Upper lobe of left lung (tissue), 6 donors: ENCODE results near the gene TMBIM4. TPM values are rescaled to one million over a fixed set of nuclear protein-coding genes. Genes with fewer than 3 reads are reported as not detected.

Experiments used
- ATAC-seq, 2 donors: fragments of 200-7000 bp; cut with Tn5 transposase; one replicate each; pipeline ENCODE4 v1.9.1; 2022; ENCODE audit warnings: mild to moderate bottlenecking in 2 of 2, moderate library complexity in 2 of 2; ENCODE audit not compliant: low FRiP score in 2 of 2
- DNase-seq, 2 donors: peaks; one replicate each; pipeline ENCODE4 v3.0.0-alpha.2; 2019 to 2020
- H3K27ac ChIP-seq, 4 donors: fragments of 200-600 bp; sonication (generic); one replicate each; pipeline ENCODE4 v1.5.1; 2016 to 2019
- H3K27me3 ChIP-seq, 4 donors: fragments of 200-600 bp; sonication (generic); one replicate each; pipeline ENCODE4 v1.5.1; 2017 to 2019
- H3K36me3 ChIP-seq, 4 donors: fragments of 200-600 bp; sonication (generic); one replicate each; pipeline ENCODE4 v1.5.1; 2016 to 2019
- H3K4me1 ChIP-seq, 4 donors: fragments of 200-600 bp; sonication (generic); one replicate each; pipeline ENCODE4 v1.5.1; 2018 to 2019
- H3K4me3 ChIP-seq, 4 donors: fragments of 200-600 bp; sonication (generic); one replicate each; pipeline ENCODE4 v1.5.1; 2017 to 2019; ENCODE audit warnings: mild to moderate bottlenecking in 2 of 4, moderate library complexity in 1 of 4
- H3K9me3 ChIP-seq, 4 donors: fragments of 200-600 bp; sonication (generic); one replicate each; pipeline ENCODE4 v1.5.1; 2018 to 2019
- EP300 ChIP-seq, 4 donors: sonication (generic); formaldehyde crosslinking; IDR thresholded peaks; one replicate each; pipeline ENCODE4 v1.5.1; 2017; ENCODE audit warnings: antibody characterized with exemption in 4 of 4, control low read depth in 2 of 4
- POLR2A ChIP-seq, 4 donors: fragments of 450-650 bp; IDR thresholded peaks; one replicate each; pipeline ENCODE4 v1.5.1; 2016 to 2017; ENCODE audit warnings: antibody characterized with exemption in 4 of 4, mild to moderate bottlenecking in 2 of 4
- POLR2AphosphoS5 ChIP-seq, 2 donors: sonication (generic); formaldehyde crosslinking; IDR thresholded peaks; one replicate each; pipeline ENCODE4 v1.5.1; 2017; ENCODE audit warnings: antibody characterized with exemption in 2 of 2
- WGBS, 2 donors: methylation state at CpG; one replicate each; pipeline ENCODE4 v1.1.5; 2017 to 2018; 5-methylcytosine and 5-hydroxymethylcytosine counted together
- total RNA-seq, 6 donors: library from RNA; depleted of rRNA in 4 of 6; stranded (reverse); fragments of >200 nt in 4 of 6; gene quantifications; one replicate each; pipeline versions ENCODE4 v1.1.0 to v1.2.1, GENCODE V29; 2016 to 2021
- TF ChIP-seq, protein P1 (sequence below), 6 experiments: fragments of 450-650 bp in 4 of 6; fragments of 200-600 bp in 2 of 6; sonication (generic) in 2 of 6; IDR thresholded peaks; one replicate each; pipeline ENCODE4 v1.5.1; 2016 to 2019; ENCODE audit warnings: antibody characterized with exemption in 6 of 6
- donor health status: DM: no; HTN: no; CAD: no; lungs with moderate emphysema.
- donor health status: DM: no; HTN: yes; CAD: no; lungs with severe emphysema.

The TMBIM4 gene
- total RNA-seq, 6 donors from 2014 or later: 19.9 to 168 (median 114) TPM

DNA sequence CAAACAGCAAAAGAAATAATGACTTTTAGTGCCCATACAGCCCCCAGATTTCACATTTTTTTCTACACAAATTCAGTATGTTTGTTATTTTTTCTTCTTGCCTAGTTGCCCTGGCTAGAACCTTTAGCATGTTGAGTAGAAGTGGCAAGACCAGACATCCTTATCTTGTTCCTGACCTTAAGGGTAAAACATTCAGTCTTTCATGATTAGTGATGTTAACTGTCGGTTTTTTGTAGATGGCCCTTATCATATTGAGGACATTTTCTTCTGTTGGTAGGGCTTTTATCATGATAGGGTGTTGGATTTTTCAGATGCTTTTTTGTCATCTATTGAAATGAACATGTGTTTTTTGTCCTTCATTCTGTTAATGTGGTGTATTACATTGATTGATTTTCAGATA lies 36.3 kb upstream of the TMBIM4 start:
- no peaks in the 10 kb centered on the region for H3K9me3 ChIP-seq
- TF ChIP-seq POLR2AphosphoS5 (IDR thresholded peaks at IDR 0.05): no peak
- TF ChIP-seq POLR2A (IDR thresholded peaks at IDR 0.05): no peak
- TF ChIP-seq, protein P1, sequence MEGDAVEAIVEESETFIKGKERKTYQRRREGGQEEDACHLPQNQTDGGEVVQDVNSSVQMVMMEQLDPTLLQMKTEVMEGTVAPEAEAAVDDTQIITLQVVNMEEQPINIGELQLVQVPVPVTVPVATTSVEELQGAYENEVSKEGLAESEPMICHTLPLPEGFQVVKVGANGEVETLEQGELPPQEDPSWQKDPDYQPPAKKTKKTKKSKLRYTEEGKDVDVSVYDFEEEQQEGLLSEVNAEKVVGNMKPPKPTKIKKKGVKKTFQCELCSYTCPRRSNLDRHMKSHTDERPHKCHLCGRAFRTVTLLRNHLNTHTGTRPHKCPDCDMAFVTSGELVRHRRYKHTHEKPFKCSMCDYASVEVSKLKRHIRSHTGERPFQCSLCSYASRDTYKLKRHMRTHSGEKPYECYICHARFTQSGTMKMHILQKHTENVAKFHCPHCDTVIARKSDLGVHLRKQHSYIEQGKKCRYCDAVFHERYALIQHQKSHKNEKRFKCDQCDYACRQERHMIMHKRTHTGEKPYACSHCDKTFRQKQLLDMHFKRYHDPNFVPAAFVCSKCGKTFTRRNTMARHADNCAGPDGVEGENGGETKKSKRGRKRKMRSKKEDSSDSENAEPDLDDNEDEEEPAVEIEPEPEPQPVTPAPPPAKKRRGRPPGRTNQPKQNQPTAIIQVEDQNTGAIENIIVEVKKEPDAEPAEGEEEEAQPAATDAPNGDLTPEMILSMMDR (IDR thresholded peaks at IDR 0.05): no peak
- H3K27me3 ChIP-seq: no peaks in the 10 kb centered on the region
- H3K27ac ChIP-seq: no peak overlapping the region
- DNase-seq (no peak), ATAC-seq (no peak)
- H3K36me3 ChIP-seq: peaks cover 0 to 12% (median 0%) of the 10 kb centered on the region in 4 donors
- WGBS, 2 donors: 80 to 100% methylated on average over 1 of the region's 1 CpG
- peaks cover 0 to 5% (median 2%) of the 10 kb centered on the region in 4 donors for H3K4me1 ChIP-seq
- no peak overlapping the region for H3K4me3 ChIP-seq

DNA sequence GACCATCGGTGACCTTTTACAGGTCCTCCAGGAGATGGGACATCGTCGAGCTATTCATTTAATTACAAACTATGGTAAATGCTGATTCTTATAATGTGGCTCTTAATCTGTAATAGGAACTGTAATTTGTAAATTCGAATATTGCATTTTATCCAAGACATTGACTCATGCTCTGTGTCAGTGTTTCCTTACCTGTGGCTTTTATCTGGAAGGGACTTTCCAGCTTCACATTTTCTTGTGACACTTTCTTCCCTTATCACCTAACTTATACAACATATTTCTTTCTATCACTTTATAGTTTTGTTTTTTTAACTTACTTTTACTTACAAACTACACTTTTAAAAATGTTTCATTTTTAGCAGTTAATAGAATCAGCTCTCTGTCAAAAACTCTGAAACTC lies 34.0 kb upstream of the TMBIM4 start:
- TF ChIP-seq POLR2AphosphoS5 (IDR thresholded peaks at IDR 0.05): no peak
- TF ChIP-seq POLR2A (IDR thresholded peaks at IDR 0.05): no peak
- no peak for TF ChIP-seq EP300 (IDR thresholded peaks at IDR 0.05)
- TF ChIP-seq, protein P1 (IDR thresholded peaks at IDR 0.05): no peak
- no peak for ATAC-seq
- DNase-seq: no peak
- H3K27me3 ChIP-seq: no peaks in the 10 kb centered on the region
- peaks cover 0 to 3% (median under 1%) of the 10 kb centered on the region in 4 donors for H3K4me1 ChIP-seq
- peaks cover 0 to 5% (median 0%) of the 10 kb centered on the region in 4 donors for H3K9me3 ChIP-seq
- H3K27ac ChIP-seq: no peak overlapping the region
- H3K36me3 ChIP-seq: peaks cover 0 to 7% (median 0%) of the 10 kb centered on the region in 4 donors
- 80 to 81% methylated on average over 4 of the region's 4 CpGs for WGBS, 2 donors
- H3K4me3 ChIP-seq: no peak overlapping the region

DNA sequence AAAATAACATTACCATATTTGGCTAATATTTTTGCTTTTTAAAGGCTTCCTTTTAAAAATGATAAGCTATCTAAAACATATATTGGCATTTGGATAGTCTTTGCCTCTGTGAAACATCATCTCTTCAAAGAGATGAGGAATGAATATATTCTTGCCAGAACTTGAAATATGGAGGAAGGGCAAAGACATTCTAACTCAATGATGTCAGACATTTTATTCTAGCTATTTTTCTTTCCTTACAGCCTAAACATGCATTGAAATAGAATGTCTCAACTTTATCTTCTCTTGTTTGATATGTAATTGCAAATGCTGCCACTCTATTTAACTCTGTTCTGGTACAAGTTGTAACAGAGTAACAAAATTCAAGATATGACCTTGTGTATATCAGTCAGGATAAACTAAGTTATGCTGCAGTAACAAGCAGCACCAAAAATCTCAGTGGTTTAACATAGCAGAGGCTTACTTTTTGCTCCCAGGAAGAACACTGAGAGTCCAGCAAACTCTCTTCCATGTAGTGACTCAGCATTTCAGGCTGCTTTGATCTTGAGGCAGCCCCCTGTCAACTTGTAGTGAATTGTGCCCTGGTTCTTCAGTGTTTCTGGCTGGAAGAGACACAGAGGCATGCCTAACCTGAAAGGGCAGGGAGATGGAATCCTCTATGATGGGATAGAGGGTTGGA lies 30.2 kb upstream of the TMBIM4 start:
- ATAC-seq (no peak), DNase-seq (no peak)
- TF ChIP-seq, protein P1 (IDR thresholded peaks at IDR 0.05): no peak
- TF ChIP-seq POLR2AphosphoS5 (IDR thresholded peaks at IDR 0.05) (no peak), POLR2A (IDR thresholded peaks at IDR 0.05) (no peak), EP300 (IDR thresholded peaks at IDR 0.05) (no peak)
- peaks cover 0 to 4% (median 0%) of the 10 kb centered on the region in 4 donors for H3K36me3 ChIP-seq
- no peak overlapping the region for H3K4me3 ChIP-seq
- H3K27ac ChIP-seq: no peak overlapping the region
- H3K27me3 ChIP-seq: no peaks in the 10 kb centered on the region
- peaks cover 0 to 5% (median 0%) of the 10 kb centered on the region in 4 donors for H3K9me3 ChIP-seq
- H3K4me1 ChIP-seq: peaks cover 31 to 38% (median 34%) of the 10 kb centered on the region in 4 donors

DNA sequence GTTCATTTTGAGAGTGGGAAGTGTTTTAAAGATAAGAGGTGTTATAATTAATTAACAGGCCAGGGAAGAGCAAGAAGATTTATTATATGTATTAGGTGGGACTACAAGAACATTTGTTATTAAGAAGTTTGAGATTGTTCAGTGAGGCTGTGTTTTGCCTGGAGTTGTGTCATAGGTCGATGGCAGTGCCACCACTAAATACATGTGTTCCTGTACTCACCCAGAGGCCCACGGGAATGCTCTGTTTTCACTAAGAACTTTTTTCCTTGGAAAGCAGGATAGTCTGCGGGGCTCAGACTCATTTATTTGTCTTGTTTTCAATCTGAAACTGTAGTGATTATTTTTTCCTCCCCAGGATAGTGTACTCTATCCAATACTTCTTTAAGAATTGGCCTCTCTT lies 29.3 kb upstream of the TMBIM4 start:
- Histone ChIP-seq H3K4me1 (peaks cover 35 to 39% (median 37%) of the 10 kb centered on the region in 4 donors), H3K27me3 (no peaks in the 10 kb centered on the region), H3K4me3 (no peak overlapping the region), H3K36me3 (peaks cover 0 to 7% (median 3%) of the 10 kb centered on the region in 4 donors), H3K27ac (no peak overlapping the region), H3K9me3 (peaks cover 0 to 5% (median 0%) of the 10 kb centered on the region in 4 donors)
- TF ChIP-seq EP300 (IDR thresholded peaks at IDR 0.05) (no peak), POLR2AphosphoS5 (IDR thresholded peaks at IDR 0.05) (no peak), POLR2A (IDR thresholded peaks at IDR 0.05) (no peak)
- TF ChIP-seq, protein P1 (IDR thresholded peaks at IDR 0.05): no peak
- 80 to 88% methylated on average over 3 of the region's 3 CpGs for WGBS, 2 donors
- ATAC-seq (no peak), DNase-seq (no peak)

DNA sequence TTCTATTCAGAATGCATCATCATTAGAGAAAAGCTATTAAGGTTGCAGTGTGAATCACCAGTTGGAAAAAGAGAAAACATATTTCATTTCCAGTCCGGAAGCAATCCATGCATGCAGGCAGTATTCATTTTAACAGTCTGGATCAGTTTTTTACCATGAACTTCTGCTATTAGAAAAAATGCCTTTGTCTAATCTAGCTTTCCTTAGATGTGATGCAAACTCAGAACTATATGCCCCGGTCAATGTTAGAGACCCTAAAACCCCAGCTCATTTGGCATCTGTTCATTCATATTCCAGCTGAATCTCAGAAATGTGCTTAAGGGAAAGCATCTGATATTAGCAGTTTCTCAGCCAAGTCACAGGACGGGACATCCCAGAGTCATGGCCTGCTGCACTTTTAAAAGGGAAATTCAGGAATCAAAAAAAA lies 27.7 kb upstream of the TMBIM4 start:
- H3K27ac ChIP-seq: peak overlapping the region in 2 of 4 donors; percentile 26 to 32
- H3K36me3 ChIP-seq: peaks cover 0 to 11% (median 3%) of the 10 kb centered on the region in 4 donors
- TF ChIP-seq POLR2A (IDR thresholded peaks at IDR 0.05) (no peak), POLR2AphosphoS5 (IDR thresholded peaks at IDR 0.05) (no peak), EP300 (IDR thresholded peaks at IDR 0.05) (no peak)
- TF ChIP-seq, protein P1 (IDR thresholded peaks at IDR 0.05): no peak
- peaks cover 0 to 5% (median 0%) of the 10 kb centered on the region in 4 donors for H3K9me3 ChIP-seq
- ATAC-seq (no peak), DNase-seq (no peak)
- no peaks in the 10 kb centered on the region for H3K27me3 ChIP-seq
- H3K4me1 ChIP-seq: peaks cover 39 to 41% (median 41%) of the 10 kb centered on the region in 4 donors
- H3K4me3 ChIP-seq: no peak overlapping the region
- WGBS, 2 donors: 60 to 66% methylated on average over 3 of the region's 3 CpGs
